ENCODE results near the gene TRPV4.

- no peak for TF ChIP-seq POLR2A (IDR thresholded peaks at IDR 0.05)
- TF ChIP-seq CTCF (IDR thresholded peaks at IDR 0.05): no peak
Measured at GRCh38 chr12:109811624-109811995, 21.6 kb downstream of the TRPV4 start.

Data from lower leg skin (tissue), 3 donors.